GM18508 (cell line): ENCODE measurements around the gene PCK1.

Experiments
- ATAC-seq: cut with Tn5 transposase; IDR thresholded peaks from one replicate; pipeline ENCODE4 v1.9.1; 2021; ENCODE audit warnings: moderate number of reproducible peaks; ENCODE audit not compliant: insufficient read depth, unreplicated experiment

The PCK1 gene

GRCh38 chr20:57573894-57574293 lies 13.0 kb downstream of the PCK1 start:
- no peak for ATAC-seq

- ATAC-seq, result no peak
These were observed 14.0 kb downstream of the PCK1 start for GRCh38 chr20:57574954-57575353.

GRCh38 chr20:57576002-57576401 lies 15.1 kb downstream of the PCK1 start:
- no peak for ATAC-seq

GRCh38 chr20:57576617-57577550 lies 16.0 kb downstream of the PCK1 start:
- ATAC-seq, result no peak

DNA sequence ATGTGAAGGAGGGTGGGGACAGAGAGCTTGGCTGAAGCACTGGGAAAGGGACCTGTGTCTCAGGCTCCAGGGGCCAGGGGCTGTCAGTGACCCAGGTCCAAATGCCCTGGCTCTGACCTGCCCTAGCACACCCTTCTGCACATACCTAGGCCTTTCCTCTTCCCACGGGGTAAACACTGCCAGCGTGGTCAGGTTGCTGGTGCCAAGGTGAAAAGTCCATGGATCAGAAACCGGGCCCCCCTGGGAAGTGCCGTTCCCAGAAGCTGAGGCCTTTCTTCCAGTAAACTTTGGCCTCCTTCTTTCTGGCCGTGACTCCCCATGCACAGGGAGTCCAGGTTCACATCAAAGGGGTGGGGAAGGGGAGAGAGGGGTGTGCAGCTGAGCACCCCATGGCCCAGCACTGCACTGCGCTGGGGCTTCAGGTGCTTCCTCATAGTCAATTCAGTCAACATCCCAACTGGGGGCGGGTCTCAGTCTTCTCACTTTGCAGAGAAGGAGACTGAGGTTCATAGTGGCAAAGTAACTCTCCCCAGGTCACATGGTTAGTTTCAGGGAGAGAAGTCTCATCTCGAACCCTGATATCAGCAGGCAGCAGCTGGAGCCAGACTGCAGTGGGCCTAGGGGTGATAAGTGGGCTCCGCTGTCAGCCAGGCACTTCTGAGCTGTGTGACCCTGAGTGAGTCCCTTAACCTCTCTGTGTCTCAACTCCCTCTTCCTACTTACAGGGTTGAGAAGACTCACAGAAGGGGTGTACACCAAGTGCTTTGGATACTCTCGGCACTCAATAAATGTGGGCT lies 17.0 kb downstream of the PCK1 start:
- ATAC-seq, result no peak

GRCh38 chr20:57578476-57579165 lies 17.7 kb downstream of the PCK1 start:
- no peak for ATAC-seq

DNA sequence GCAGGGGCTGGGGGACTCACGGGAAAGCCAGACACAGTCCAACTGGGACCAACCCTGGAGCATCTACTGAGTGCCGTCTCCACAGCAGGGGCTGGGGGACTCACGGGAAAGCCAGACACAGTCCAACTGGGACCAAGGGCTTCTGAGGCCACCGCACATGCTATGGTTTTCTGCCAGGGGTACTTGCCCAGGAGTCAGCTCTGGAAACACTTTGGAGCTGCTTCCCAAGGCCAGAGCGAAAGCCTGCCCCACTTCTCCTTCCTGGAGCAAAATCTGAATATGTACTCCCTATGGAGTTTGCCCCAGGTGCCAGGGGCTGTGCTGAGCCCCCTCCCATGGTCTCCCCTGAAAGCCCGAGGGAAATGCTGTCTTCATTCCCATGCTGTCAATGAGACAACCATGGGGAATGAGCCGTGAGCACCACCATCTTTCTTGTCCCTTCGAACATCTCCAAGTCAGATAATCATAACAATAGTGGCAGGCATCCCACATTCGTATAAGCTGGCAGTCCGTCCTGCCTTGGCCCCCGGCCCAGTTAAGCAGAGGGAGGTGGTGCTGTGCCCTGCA lies 18.5 kb downstream of the PCK1 start:
- no peak for ATAC-seq

DNA sequence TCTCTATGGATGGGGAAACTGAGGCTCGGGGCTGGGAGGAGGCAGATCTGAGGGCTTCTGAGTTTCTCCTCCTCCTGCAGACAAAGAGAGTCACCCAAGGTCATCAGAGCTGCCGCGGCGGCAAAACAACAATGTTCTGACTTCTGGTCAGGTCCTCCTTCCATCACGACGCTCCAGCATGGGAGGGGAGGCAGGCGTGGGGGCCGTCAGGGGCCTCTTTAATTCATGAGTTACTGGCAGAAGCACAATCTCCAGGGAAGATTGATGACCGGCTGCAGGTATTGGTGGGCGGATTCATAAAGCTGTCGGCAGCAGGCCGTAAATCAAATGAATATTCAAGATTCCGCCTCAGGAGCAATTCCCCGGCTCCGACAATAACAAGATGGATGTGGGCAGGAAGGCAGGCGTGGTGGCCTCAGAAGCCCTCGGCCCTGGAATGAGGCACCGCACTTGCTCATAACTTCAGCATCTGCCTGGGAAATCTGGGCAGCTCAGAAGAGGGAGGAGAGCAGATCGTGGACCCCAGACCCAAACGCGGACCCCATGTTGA lies 19.1 kb downstream of the PCK1 start:
- ATAC-seq, result no peak

DNA sequence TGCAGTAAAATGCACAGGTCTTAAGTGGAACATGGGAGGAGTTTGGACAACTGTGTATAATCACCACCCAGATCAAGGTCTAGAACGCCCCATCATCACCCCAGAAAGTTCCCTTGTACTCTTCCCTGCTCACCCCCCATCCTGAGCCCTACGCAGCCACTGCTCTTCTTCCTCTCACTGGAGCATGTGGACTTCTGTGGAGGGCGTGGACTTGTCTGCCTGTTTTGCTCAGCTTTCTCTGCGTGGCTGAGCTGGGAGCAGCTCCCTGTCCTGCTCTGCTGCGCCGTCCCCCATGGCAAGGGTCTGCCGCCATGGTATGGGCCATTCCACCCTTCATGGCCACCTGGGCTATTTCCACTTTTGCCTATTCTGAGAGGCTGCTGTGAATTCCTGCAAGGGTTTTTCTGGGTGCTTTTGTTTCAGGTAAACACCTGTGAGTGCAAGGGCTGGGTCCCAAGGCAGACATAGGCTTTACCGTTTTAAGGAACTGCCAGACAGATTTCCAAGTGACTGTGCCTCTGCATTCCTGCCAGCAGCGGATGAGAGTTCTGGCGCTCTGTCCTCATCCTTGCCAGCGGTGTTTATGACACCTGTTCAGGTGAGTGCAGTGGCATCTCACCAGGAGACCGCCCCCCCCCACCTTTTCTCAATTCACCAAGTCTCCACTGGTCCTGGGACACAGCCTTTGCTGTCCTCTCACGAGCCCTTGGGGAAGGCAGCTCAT lies 19.7 kb downstream of the PCK1 start:
- ATAC-seq, result no peak

DNA sequence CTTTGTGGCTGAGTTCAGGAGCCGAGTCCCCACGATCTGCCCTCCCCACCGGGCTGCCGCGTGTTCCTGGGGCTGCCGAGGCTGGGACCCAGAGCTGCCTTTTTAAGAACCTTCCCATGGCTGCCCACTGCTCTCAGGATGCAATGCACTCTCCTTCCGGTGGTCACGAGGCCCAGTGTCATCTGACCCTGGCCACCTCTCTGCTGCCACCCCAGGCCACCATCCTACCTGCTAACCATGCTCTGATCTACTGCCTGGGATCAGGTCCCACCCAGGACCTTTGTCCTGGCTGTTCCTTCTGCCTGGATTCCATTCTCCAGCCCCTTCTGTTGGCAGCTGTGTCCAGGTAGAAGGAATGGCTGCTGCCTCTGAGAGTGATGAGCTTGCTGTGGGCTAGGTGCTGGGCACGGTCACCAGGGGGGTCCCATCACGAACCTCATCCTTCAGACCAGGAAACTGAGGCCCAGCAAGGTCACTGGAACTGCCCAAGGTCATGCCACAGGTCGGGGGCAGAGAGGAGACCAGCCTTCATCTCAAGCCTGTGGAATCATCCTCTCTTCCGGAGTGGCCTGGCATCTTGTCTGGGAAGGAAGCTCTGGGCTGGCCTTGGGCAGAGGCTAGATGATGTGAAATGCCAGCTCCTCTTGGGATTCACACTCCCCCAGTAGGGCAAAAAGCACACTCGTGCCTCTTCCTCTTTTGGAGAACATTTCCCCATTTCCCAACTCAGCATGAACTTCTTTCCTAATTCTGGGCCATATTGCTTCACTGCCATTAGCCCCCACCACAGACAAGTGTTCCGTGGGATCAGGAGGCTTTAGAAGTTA lies 20.5 kb downstream of the PCK1 start:
- ATAC-seq, result no peak

GRCh38 chr20:57582029-57582378 lies 21.1 kb downstream of the PCK1 start:
- no peak for ATAC-seq

GRCh38 chr20:57582432-57583288 lies 21.8 kb downstream of the PCK1 start:
- ATAC-seq, result no peak

DNA sequence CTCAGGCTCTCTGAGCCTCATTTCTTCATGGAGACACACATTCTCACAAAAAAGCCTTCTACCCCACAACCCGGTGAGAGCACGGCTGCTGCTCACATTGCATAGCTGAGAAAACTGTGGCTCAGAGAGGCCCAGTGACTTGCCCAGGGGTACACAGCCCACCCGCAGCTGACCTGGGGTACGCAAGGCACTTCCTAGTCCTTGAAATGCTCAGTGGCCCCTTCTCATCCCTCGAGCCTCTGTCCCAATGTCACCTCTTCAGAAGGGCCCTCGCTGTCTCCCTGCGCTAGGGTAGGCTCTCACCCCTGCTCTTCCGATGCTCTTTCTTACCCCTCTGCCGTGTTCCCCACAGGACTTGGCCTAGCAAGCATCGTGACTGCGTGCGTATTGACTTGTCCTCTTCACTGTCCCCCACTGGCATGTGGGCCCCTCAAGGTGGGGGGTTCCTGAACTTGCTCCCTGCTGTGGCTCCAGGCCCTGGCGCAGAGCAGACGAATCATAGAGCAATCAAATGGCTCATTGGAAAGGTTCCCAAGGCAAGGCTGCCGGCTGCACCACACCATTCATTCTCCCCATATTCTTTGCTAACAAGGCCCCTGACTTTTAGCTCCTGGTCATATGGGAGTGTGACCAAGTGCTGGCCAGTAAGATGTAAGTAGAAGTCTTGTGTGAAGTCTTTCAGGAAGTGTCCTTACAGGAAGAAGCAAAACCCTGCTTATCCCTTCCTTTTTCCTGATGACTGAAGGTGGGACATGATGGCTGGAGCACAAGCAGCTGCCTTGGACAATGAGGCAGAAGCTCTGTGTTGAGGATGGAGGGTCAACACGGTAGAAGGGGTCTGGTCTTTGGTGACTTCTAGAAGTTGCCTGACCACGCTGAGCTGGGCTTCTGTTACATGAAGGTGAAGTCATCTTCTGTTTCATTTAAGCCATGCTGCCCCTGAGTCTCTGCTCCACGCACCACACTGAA lies 22.7 kb downstream of the PCK1 start:
- ATAC-seq, result no peak

GRCh38 chr20:57584768-57585461 lies 24.0 kb downstream of the PCK1 start:
- ATAC-seq, result no peak

DNA sequence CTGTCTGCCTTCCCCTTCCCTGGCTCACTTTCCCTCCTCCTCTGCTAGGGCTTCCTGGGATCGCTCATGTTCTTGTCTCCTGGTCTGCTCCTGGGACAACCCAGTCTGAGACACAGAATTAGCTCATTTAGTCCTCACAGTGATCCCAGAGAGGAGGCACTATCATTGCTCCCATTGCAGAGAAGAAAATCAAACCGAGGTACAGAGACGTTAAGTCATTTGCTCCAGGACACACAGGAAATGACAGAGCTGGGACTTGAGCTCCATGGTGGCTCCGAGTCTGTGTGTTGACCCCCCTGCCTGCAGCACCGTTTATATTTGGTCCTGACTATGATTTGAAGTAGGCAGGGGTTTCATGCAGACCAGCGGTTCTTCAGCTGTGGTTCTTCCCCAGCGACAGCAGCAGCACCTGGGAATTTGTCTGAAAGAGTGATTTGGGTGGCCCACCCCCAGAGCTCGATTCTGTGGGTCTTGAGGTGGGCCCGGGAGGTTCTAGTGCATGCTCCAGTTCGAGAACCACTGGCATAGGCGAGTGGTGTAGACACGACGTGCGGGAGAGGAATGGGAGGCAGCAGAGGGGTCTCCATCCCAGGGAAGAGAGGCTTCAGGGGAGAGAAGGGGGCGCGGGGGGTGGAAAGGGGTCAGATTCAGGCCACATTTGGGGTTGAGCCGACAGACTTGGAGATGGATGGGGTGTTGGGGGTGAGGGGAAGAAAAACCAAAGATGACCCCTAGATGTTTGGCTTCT lies 24.7 kb downstream of the PCK1 start:
- ATAC-seq, result no peak
